Kidney epithelial cell (primary cell): ENCODE data around the gene KCNA10. TPM values are rescaled to one million over a fixed set of nuclear protein-coding genes. Genes with fewer than 3 reads are reported as not detected.

Experiments
- DNase-seq: peaks from one replicate; pipeline ENCODE4 v3.0.0-alpha.2; 2010; ENCODE audit warnings: low read depth
- H3K27me3 ChIP-seq: 2 replicates; pipeline ENCODE4 v1.6.0; 2011; ENCODE audit warnings: low read length; ENCODE audit not compliant: control insufficient read depth, insufficient read depth
- H3K36me3 ChIP-seq: 2 replicates; pipeline ENCODE4 v1.5.1; 2011; ENCODE audit warnings: low read length; ENCODE audit not compliant: control insufficient read depth, insufficient read depth
- H3K4me3 ChIP-seq: 2 replicates; pipeline ENCODE4 v1.5.1; 2011; ENCODE audit warnings: low read depth, mild to moderate bottlenecking, control low read depth, low read length
- CTCF ChIP-seq: IDR thresholded peaks from 2 replicates; pipeline ENCODE4 v1.5.1; 2011; ENCODE audit warnings: mild to moderate bottlenecking, moderate library complexity, low read length, control low read depth, inconsistent platforms; ENCODE audit not compliant: insufficient read depth, poor library complexity, severe bottlenecking
- total RNA-seq: library from RNA; depleted of rRNA; stranded (reverse); fragments of >200 nt; gene quantifications from 2 replicates; pipeline ENCODE4 v1.2.3, GENCODE V29; 2015

The KCNA10 gene
- total RNA-seq, 1 donor from 2014 or later = not detected

GRCh38 chr1:110503471-110503870 lies 15.5 kb downstream of the KCNA10 start:
- no peak overlapping the region for H3K4me3 ChIP-seq

GRCh38 chr1:110502402-110503151 lies 16.4 kb downstream of the KCNA10 start:
- no peak for TF ChIP-seq CTCF
- no peak overlapping the region for H3K4me3 ChIP-seq
- H3K27me3 ChIP-seq = peaks cover 2% of the 10 kb centered on the region

More at GRCh38 chr1:110503471-110503870, 15.5 kb downstream of the KCNA10 start:
- DNase-seq = no peak
- Histone ChIP-seq H3K27me3 (peaks cover 2% of the 10 kb centered on the region), H3K36me3 (no peaks in the 10 kb centered on the region)
- no peak for TF ChIP-seq CTCF

GRCh38 chr1:110501488-110502132 lies 17.4 kb downstream of the KCNA10 start:
- peaks cover 2% of the 10 kb centered on the region for H3K27me3 ChIP-seq
- H3K4me3 ChIP-seq = no peak overlapping the region
- H3K36me3 ChIP-seq = no peaks in the 10 kb centered on the region
- no peak for DNase-seq
- no peak for TF ChIP-seq CTCF

More at GRCh38 chr1:110502402-110503151, 16.4 kb downstream of the KCNA10 start:
- no peak for DNase-seq
- no peaks in the 10 kb centered on the region for H3K36me3 ChIP-seq

GRCh38 chr1:110498270-110498669 lies 20.7 kb downstream of the KCNA10 start:
- Histone ChIP-seq H3K4me3 (no peak overlapping the region), H3K36me3 (no peaks in the 10 kb centered on the region), H3K27me3 (peaks cover 6% of the 10 kb centered on the region)
- TF ChIP-seq CTCF = no peak
- DNase-seq = no peak

GRCh38 chr1:110495926-110496600 lies 22.9 kb downstream of the KCNA10 start:
- Histone ChIP-seq H3K27me3 (peaks cover 5% of the 10 kb centered on the region), H3K36me3 (no peaks in the 10 kb centered on the region), H3K4me3 (no peak overlapping the region)
- peak; percentile 12 for DNase-seq
- peak; percentile 94 for TF ChIP-seq CTCF
